Activated T-cell treated with anti-CD3 and anti-CD28 coated beads, Interleukin-2, amount 50 U/mL, for 48 hours (primary cell): ENCODE results near the gene CHAF1A.

Experiments
- DNase-seq, 2 experiments: peaks; one replicate each; pipeline ENCODE4 v3.0.0-alpha.2; 2020

Gene CHAF1A

GRCh38 chr19:4406626-4407025 lies 4.2 kb downstream of the CHAF1A start:
- DNase-seq = no peak

DNA sequence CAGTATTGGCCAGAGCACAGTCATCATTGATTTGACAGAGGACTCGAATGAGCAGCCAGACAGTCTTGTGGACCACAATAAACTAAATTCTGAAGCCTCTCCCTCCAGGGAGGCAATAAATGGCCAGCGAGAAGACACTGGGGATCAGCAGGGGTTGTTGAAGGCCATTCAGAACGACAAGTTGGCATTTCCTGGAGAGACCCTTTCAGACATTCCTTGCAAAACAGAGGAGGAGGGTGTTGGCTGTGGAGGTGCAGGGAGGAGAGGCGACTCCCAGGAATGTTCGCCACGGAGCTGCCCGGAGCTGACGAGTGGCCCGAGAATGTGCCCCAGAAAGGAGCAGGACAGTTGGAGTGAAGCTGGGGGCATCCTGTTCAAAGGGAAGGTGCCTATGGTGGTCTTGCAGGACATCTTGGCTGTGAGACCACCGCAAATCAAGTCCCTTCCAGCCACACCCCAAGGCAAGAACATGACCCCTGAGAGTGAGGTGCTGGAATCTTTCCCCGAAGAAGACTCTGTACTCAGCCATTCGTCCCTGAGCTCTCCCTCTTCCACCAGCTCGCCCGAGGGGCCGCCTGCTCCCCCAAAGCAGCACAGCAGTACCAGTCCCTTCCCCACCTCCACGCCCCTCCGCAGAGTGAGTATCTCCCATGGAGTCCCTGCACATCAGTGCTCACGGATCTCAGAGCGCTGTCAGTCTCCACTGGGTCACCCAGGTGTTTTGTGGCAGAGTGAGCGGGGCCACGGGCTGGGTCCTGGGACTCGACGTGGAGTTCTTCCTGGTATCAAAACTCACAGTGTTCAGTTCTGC lies 6.9 kb downstream of the CHAF1A start:
- no peak for DNase-seq

DNA sequence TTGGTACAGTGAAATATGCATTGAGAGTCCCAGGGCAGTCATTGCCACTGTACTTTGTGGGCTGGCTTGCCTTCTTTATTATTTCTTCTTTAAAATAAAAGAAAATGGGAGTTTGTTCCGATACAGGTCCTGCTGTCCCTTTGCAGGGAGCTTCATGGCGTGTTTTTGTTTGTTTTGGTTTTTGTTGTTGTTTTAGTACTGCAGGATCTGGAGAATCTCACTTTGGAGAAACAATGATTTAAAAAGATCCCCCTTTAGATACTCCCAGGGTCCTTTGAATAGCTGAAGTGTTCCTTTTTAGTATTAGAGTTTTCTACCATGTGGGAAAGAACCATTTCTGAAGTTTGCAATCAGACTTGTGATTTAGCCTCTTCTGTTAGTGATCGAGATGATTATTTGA lies 11.1 kb downstream of the CHAF1A start:
- no peak for DNase-seq

DNA sequence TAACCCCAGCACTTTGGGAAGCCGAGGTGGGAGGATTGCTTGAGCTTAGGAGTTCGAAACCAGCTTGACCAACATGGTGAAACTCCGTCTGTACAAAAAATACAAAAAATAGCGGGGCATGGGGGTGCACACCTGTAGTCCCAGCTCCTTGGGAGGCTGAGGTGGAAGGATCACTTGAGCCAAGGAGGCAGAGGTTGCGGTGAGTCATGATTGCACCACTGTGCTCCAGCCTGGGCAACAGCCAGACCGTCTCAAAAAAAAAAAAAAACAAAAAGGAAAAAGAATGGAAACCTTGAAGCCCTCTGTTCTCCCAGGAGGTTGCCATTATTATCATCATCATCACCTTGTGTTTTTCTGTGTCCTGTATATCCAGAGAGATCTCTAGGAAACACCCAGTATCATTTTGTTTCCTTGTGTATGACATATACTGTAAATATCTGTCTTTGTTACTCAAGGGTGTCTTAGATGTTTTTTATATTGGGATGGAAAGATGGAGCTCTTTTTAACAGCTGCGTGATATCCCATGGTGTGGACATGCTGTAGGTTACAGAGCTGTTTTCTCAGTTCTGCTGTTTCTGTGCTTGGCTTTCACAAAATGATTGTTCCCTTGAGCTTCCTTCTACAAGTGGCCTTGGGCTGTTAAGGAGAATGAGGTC lies 11.8 kb downstream of the CHAF1A start:
- no peak for DNase-seq

DNA sequence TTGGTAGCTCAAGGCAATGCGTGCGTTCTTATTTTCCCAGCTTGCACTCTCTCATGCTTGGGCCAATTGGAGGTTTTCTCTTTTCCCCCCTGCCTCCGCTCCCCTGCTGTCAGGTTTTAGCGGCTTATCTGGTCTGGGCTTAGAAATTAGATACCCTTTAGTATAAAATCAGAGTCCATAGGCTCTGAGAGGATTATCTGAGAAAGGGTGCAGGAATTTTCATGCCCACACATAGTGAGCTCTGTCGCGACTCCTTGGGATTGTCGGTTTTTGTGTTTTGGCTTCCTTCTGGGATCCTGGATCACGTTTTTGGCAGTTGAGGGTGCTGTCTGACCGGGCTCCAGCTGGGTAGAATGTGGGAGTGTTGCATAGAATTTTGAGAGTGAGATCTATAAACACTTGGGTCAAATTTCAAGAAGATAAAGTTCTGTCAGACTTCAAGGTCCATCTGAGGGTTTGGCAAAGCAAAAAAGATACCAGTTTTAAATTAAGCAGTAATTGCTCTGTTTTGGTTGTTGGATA lies 12.4 kb downstream of the CHAF1A start:
- no peak for DNase-seq

DNA sequence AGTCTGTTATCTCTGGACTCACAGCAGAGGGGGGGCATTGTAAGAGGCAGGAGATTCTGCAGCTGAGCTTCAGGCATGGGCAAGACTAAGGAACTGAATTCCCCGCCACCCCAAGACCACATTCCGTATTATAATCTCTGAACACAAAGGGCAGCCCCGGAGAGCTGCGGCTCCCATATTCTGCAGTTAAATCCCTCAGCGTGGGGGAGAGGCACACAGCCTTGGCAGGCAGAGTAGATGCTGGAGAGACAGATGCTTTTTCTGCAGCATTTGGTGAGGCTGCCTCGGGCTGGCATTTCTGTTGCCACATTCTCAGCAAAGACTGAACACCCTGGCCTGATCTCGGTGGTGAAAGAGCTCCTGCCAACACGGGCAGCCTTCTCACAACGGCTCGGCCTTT lies 12.9 kb downstream of the CHAF1A start:
- DNase-seq = no peak

- DNase-seq = no peak
These were observed 13.8 kb downstream of the CHAF1A start for GRCh38 chr19:4416268-4416667.

DNA sequence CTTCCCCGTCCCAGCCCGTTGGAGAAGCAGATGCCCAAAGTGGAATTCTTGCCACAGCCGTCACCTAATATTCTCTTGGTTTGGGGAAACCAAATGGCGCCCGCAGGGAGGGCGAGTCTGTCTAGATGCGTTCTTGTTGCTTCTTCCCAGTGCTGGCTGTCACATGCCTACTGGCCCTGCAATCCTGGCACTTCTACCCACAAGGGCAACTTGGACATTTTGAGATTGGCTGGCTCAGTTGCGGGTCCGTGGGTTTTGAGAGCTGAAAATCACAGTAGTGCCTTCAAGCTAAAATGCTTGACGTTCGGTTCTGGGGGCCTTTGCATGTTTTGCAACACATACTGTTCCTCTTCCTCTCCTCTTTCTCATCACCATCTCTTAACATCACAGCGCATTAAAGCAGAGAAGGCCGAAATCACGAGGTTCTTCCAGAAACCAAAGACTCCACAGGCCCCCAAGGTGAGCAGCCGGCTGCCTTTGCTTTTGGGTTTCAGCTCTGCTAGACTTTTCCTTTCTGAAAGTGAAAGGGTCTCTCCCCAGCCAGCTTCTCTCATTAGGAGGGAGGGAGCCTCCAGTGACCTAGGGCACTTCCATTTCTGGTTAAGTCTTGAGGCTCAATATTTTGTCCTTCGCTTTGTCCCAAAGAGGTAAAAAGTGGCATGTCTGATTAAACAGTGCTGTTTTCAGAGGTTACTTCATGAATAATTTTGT lies 21.1 kb downstream of the CHAF1A start:
- DNase-seq = no peak

DNA sequence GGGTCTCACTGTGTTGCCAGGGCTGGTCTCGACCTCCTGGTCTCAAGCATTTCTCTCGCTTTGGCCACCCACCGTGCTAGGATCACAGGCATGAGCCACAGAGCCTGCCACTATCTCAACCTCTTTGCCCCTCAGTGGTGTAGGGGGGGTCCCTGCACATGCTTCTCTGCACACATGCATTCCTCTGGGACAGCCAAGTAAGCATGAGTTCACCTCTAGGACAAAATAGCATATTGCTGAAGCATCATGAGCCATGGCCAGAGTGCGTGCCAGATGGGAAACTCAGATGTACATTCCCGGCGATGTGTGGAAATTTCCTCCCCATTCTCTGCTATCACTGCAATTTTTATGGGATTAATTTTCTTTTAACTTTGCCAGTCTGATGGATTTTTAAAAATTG lies 23.1 kb downstream of the CHAF1A start:
- DNase-seq = no peak

- DNase-seq = no peak
These were observed 26.0 kb downstream of the CHAF1A start for GRCh38 chr19:4428326-4428975.

DNA sequence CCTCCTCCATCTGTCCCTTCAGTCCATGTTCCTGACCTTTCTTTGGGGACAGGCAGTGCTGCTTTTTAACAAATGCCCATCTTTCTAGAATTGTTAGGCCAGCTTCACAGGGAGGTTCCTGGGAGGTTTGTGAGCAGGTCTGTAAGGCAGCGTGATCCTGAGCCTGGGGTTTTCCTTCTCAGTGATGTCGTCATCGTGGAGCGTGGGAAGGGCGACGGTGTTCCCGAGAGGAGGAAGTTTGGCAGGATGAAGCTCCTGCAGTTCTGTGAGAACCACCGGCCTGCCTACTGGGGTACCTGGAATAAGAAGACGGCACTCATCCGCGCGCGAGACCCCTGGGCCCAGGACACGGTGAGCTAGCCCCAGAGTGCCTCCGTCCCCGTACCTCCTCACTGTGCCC lies 26.8 kb downstream of the CHAF1A start:
- DNase-seq = no peak

DNA sequence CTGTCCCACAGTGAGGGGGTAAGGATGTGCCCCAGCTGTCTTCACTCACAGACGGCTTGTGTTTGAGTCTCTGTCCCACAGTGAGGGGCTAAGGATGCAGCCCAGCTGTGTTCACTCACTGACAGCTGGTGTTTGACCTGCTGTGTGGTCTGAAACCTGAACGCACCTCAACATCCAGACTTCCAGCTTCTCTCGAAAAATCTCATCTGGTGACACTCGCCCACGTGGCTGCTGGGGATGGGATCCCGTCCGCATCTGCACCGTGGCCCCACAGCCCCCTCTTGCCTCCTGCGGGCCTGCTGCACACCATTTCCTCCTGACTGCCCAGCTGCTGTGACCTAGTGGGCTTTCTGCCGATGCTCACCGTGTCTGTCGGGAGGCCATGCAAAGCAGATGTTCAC lies 27.3 kb downstream of the CHAF1A start:
- DNase-seq = no peak

DNA sequence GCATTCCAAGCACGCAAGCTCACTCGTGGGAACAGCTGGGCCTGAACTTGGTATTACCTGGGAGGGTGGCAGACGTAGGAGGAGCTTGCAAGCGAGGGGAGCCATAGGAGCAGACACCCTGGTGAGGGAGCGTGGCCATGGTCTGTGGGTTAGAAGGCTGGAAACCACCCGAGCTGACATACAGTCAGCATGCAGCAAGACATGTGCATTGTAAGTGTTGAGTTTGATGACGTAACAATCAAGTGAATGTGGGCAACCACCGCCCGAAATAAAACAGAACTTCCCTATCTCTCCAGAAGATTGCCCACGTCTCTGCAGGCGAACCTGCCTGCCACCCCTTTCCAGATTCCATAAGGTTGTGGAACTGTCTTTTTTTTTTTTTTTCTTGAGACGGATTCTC lies 28.3 kb downstream of the CHAF1A start:
- DNase-seq = no peak

DNA sequence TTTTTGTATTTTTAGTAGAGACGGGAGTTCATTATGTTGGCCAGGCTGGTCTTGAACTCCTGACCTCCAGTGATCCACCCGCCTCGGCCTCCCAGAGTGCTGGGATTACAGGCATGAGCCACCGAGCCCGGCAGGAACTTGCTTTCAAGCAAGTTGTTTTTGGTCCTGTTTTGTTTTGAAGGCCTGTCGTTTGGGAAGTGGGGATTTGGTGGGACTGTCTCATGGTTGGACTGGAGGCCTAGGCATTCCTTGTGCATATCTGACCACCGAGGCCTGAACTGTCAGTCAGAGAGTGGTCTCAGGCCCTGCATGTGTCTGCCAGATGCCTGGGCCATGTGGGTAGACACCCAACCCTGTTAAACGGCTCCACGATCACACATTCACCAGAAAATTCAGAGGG lies 28.9 kb downstream of the CHAF1A start:
- no peak for DNase-seq

DNA sequence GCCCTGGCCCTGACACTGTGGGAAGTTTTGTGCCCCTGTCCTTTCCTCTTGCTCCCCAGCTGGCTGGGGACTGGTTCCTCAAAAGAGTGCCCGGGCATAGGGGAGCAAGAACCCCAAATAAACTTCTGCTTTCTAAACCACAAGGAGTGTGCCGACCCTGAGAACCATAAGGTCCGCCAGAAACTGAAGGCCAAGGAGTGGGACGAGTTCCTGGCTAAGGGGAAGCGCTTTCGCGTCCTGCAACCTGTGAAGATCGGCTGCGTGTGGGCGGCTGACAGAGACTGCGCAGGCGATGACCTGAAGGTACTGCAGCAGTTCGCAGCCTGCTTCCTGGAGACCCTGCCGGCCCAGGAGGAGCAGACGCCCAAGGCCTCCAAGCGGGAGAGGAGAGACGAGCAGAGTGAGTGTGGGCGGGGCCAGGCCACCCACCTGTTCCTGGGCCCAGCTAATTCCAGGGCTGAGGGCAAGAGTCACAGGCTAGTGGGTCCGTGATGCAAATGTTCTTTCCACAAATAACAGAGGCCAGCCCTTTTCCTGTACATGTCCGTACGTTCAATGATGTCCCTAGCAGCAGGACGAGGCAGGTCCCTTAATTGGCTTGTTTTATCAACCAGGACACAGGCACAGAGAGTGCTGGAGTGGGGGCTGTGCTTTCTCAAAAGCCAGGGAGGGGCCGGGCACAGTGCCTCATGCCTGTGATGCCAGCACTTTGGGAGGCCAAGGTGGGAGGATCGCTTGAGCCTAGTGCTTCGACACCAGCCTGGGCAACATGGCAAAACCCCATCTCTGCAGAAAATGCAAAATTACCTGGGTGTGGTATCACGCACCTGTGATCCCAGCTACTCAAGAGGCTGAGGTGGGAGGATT lies 29.6 kb downstream of the CHAF1A start:
- no peak for DNase-seq

GRCh38 chr19:4432918-4433506 lies 30.6 kb downstream of the CHAF1A start:
- no peak for DNase-seq

GRCh38 chr19:4434391-4434790 lies 32.0 kb downstream of the CHAF1A start:
- no peak for DNase-seq

GRCh38 chr19:4436231-4436630 lies 33.8 kb downstream of the CHAF1A start:
- no peak for DNase-seq

DNA sequence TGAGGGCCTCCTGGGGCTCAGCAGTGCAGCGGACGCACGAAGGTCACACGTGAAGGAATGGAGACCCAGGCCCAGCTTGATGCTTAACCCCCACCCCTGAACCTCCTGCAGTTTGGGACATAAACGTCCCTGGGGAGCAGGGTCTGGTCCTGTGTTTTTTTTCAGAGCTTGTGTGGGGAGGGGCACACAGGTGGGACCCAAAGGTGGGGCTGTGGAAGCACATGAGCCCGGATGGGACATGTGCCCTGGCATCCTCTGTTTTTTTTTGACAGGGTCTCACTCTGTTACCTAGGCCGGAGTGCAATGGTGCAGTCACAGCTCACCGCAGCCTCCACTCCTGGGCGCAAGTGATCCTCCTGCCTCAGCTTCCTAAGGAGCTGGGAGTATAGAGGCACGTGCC lies 34.7 kb downstream of the CHAF1A start:
- DNase-seq = no peak

DNA sequence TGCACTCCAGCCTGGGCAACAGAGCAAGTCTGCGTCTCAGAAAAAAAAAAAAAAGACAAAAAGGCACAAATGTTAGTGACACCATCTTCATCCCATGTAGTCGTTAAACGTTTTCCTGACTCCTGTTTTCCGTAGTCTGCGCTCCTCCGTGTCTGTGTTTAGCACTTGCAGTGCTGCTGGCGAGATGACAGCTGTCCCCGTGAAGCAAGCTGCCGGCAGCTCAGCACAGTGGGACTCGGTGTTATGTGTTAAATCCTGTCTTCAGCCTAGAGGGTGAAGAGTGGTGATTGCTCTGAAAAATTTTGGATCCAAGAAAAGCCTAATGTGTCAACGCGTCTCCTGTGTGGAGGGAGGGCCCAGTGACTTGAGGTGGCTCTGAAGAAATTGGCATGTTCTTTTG lies 36.8 kb downstream of the CHAF1A start:
- DNase-seq = no peak

- DNase-seq = no peak
These were observed 39.8 kb downstream of the CHAF1A start for GRCh38 chr19:4441994-4442818.
